GM19239 (cell line): ENCODE data around the gene HAO1.
"Not testable (repeated sequence)": the region's sequence is repeated elsewhere in the genome, so short reads cannot be mapped to it uniquely, and the experiment has no call there.

Experiments used
- DNase-seq: peaks from one replicate; pipeline ENCODE4 v3.0.0; 2011; ENCODE audit warnings: low spot score; ENCODE audit not compliant: insufficient read length
- FAIRE-seq: peaks from 2 replicates; lab custom pipeline; 2011; peaks lifted over from hg19 to GRCh38; lab: Jason Lieb, UNC

HAO1 gene

GRCh38 chr20:7859356-7859802, 80.9 kb downstream of the HAO1 start:
- FAIRE-seq (no peak), DNase-seq (no peak)

GRCh38 chr20:7858734-7859250, 81.5 kb downstream of the HAO1 start:
- no peak for FAIRE-seq

GRCh38 chr20:7856756-7857155, 83.5 kb downstream of the HAO1 start:
- no peak for DNase-seq
- FAIRE-seq: no peak

More at GRCh38 chr20:7858734-7859250, 81.5 kb downstream of the HAO1 start:
- DNase-seq: no peak

- no peak for DNase-seq
- no peak for FAIRE-seq
Observed at GRCh38 chr20:7855545-7855944, 84.7 kb downstream of the HAO1 start.

- FAIRE-seq (no peak), DNase-seq (no peak)
Observed at GRCh38 chr20:7853493-7853892, 86.8 kb downstream of the HAO1 start.

GRCh38 chr20:7850775-7851490, 89.3 kb downstream of the HAO1 start:
- FAIRE-seq (no peak), DNase-seq (no peak)

GRCh38 chr20:7849675-7850074, 90.6 kb downstream of the HAO1 start:
- DNase-seq: no peak

GRCh38 chr20:7848351-7848750, 91.9 kb downstream of the HAO1 start:
- DNase-seq: no peak
- no peak for FAIRE-seq

More at GRCh38 chr20:7849675-7850074, 90.6 kb downstream of the HAO1 start:
- FAIRE-seq: no peak

- DNase-seq (no peak), FAIRE-seq (no peak)
Observed at GRCh38 chr20:7843613-7844012, 96.6 kb downstream of the HAO1 start.

- DNase-seq (no peak), FAIRE-seq (no peak)
Observed at GRCh38 chr20:7841971-7842310, 98.3 kb downstream of the HAO1 start.

GRCh38 chr20:7841291-7841970, 98.8 kb downstream of the HAO1 start:
- DNase-seq: no peak
- no peak for FAIRE-seq

- no peak for DNase-seq
- no peak for FAIRE-seq
Observed at GRCh38 chr20:7836076-7836475, 104.2 kb downstream of the HAO1 start.

- FAIRE-seq: not testable (repeated sequence)
Observed at GRCh38 chr20:7834441-7834840, 105.8 kb downstream of the HAO1 start.

More at GRCh38 chr20:7834441-7834840, 105.8 kb downstream of the HAO1 start:
- not testable (repeated sequence) for DNase-seq
